Activated CD8-positive, alpha-beta T cell treated with anti-CD3 and anti-CD28 coated beads for 36 hours (primary cell): ENCODE results near the gene S100A5. TPM values are rescaled to one million over a fixed set of nuclear protein-coding genes. Genes with fewer than 3 reads are reported as not detected.

Experiments used
- ATAC-seq: fragments of 200-7000 bp; cut with Tn5 transposase; one replicate; pipeline ENCODE4 v1.10.0; 2021; ENCODE audit warnings: mild to moderate bottlenecking, moderate library complexity
- CTCF ChIA-PET: fragments of 350-600 bp; sonication (Branson Sonifier 250); formaldehyde crosslinking; loops from one replicate; lab custom pipeline; 2021; ENCODE audit warnings: antibody characterized with exemption; lab: Charles Lee
- POLR2A ChIA-PET: fragments of 350-600 bp; sonication (Branson Sonifier 250); formaldehyde crosslinking; loops from one replicate; lab custom pipeline; 2021; ENCODE audit warnings: antibody characterized with exemption; lab: Charles Lee
- DNase-seq: peaks from one replicate; pipeline ENCODE4 v3.0.0-alpha.2; 2020
- H3K27ac Mint-ChIP-seq: one replicate; pipeline ENCODE4 v1.8.0; 2021; ENCODE audit warnings: mild to moderate bottlenecking, mixed read lengths
- H3K27me3 Mint-ChIP-seq: one replicate; pipeline ENCODE4 v1.8.0; 2021; ENCODE audit warnings: mixed read lengths
- H3K36me3 Mint-ChIP-seq: one replicate; pipeline ENCODE4 v1.8.0; 2021; ENCODE audit warnings: low read depth, mixed read lengths
- H3K4me1 Mint-ChIP-seq: one replicate; pipeline ENCODE4 v1.8.0; 2021; ENCODE audit warnings: low read depth, mixed read lengths
- H3K4me3 Mint-ChIP-seq: one replicate; pipeline ENCODE4 v1.8.0; 2021; ENCODE audit warnings: mild to moderate bottlenecking, moderate library complexity, mixed read lengths
- H3K9me3 Mint-ChIP-seq: one replicate; pipeline ENCODE4 v1.8.0; 2021; ENCODE audit warnings: mixed read lengths
- intact Hi-C: fragments of 100-400 bp; cut with micrococcal nuclease; formaldehyde crosslinking; loops from one replicate; pipeline ENCODE4 v1.10.0; 2022
- total RNA-seq, 2 experiments: library from RNA; stranded (reverse); gene quantifications; one replicate each; pipeline ENCODE4 v1.2.3, GENCODE V29; 2021
- TF ChIP-seq, protein P1 (sequence below): fragments of 200-600 bp; IDR thresholded peaks from one replicate; pipeline ENCODE4 v1.8.0; 2022; ENCODE audit warnings: antibody characterized with exemption, mild to moderate bottlenecking

Gene S100A5
- total RNA-seq, 2 experiments from 2014 or later: 1.1 to 1.2 TPM

DNA sequence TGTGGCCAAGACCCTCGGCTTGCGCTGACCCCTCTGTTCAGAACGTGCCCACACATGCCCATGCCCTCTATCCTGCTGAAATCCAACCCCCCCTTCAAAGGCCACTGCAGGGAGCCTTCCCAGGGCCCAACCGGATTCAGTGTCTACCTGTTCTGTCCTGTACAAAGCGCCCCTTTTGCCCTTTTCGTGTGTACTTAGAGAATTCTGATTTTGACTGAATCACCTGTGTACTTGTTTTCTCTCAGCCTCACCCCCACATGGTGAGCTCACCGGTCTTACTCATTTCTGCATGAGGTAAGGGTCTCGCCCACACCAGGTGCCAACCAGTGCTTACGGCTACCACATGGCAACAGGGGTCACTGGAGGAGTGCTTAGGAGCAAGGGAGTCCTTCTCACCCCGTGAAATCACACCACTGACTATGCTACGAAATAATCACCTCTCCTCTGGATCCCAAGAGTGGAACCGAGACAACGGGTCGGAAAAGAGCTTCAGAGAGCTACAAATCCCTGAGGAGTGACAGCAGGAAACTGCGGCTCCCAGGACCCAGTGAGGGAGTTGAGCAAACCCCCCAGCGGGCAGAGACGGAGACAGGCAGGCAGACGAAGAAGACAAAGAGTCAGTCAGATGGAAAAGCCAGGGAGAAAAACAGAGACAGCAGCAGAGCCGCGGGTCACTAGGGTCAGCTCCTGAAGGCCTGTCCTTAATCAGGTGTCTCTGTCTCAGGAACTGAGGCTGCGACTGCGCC is 27.1 kb upstream of the S100A5 start:
- ChIA-PET CTCF (interaction anchor here (0.7 to 7.7 kb wide), 30 partner anchors 9 to 104 kb away, joined by 3 to 191 read pairs (median 4); partner anchors contain the start of genes CHTOP, ILF2, S100A14 and S100A4), POLR2A (interaction anchor here (0.8 to 6.3 kb wide), 7 partner anchors 8 to 56 kb away, joined by 3 to 80 read pairs (median 3); partner anchors contain the start of genes S100A4 and S100A6)
- Mint-ChIP-seq H3K4me3 (no peak overlapping the region), H3K36me3 (no peaks in the 10 kb centered on the region), H3K9me3 (no peaks in the 10 kb centered on the region), H3K4me1 (peaks cover 48% of the 10 kb centered on the region), H3K27ac (peak overlapping the region; percentile 37), H3K27me3 (no peaks in the 10 kb centered on the region)
- peak; percentile 25 for ATAC-seq
- TF ChIP-seq, protein P1, sequence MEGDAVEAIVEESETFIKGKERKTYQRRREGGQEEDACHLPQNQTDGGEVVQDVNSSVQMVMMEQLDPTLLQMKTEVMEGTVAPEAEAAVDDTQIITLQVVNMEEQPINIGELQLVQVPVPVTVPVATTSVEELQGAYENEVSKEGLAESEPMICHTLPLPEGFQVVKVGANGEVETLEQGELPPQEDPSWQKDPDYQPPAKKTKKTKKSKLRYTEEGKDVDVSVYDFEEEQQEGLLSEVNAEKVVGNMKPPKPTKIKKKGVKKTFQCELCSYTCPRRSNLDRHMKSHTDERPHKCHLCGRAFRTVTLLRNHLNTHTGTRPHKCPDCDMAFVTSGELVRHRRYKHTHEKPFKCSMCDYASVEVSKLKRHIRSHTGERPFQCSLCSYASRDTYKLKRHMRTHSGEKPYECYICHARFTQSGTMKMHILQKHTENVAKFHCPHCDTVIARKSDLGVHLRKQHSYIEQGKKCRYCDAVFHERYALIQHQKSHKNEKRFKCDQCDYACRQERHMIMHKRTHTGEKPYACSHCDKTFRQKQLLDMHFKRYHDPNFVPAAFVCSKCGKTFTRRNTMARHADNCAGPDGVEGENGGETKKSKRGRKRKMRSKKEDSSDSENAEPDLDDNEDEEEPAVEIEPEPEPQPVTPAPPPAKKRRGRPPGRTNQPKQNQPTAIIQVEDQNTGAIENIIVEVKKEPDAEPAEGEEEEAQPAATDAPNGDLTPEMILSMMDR: no peak
- intact Hi-C loops: loop anchor here (2.0 kb wide), 1 partner anchor 35 kb away; no protein-coding TSS in a partner anchor
- peak; percentile 86 for DNase-seq

DNA sequence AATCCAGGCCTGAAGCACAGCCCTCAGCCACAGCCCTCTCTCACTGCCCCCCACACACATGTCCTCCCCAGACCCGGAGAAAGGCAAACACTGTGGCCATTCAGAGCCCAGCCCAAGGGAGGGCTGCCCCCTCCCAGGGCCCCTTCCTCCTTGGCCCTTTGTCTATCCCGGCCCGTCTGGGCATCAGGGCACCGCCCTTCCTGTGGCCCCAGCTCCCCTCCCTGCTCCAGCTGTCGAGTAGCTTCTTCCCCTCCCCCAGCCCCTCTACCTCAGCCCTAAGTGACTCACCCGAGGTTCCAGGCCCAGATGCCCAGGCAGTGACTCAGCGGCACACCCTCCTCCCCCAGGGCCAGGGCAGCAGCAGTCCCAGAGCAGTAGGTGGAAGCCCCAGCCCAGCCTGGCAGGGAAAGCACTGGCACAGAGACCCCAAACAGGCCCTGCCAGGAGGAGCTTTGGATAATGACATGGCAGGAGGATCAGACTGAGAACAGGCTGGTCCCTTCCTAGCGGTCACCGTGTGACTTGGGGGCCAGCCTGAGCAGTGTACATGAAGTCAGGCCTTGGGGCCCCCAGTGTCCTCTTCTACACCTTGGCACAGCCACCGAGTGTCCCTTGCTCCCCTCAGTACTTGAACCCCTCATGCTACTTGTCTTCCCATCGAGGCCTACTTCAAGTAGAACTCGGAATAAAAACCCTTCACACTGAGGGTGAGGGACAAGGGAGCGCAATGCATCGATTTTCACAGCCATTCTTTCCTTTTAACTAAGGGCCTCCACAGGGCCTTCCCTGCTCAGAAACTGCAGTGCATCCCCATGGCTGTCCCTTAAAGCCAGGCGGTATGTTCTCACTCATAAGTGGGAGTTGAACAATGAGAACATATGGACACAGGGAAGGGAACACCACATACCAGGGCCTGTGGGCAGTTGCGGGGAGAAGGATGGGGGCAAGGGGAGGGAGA is 26.0 kb upstream of the S100A5 start:
- peak; percentile 95 for DNase-seq
- H3K27ac Mint-ChIP-seq: peak overlapping the region; percentile 84
- POLR2A ChIA-PET: interaction anchor here (1.0 to 1.8 kb wide), 8 partner anchors 22 to 101 kb away, joined by 3 to 9 read pairs (median 6); partner anchors contain the start of genes CHTOP, S100A4, S100A5 and S100A6
- H3K36me3 Mint-ChIP-seq: no peaks in the 10 kb centered on the region
- no peaks in the 10 kb centered on the region for H3K27me3 Mint-ChIP-seq
- CTCF ChIA-PET: interaction anchor here (0.8 to 7.1 kb wide), 8 partner anchors 9 to 56 kb away, joined by 3 to 49 read pairs (median 6); partner anchors contain the start of genes S100A4 and S100A6
- H3K9me3 Mint-ChIP-seq: no peaks in the 10 kb centered on the region
- H3K4me3 Mint-ChIP-seq: no peak overlapping the region
- peak; percentile 87 for ATAC-seq
- intact Hi-C loops: loop anchor here (1.0 kb wide), 1 partner anchor 55 kb away; no protein-coding TSS in a partner anchor
- TF ChIP-seq, protein P1: no peak
- peaks cover 38% of the 10 kb centered on the region for H3K4me1 Mint-ChIP-seq

DNA sequence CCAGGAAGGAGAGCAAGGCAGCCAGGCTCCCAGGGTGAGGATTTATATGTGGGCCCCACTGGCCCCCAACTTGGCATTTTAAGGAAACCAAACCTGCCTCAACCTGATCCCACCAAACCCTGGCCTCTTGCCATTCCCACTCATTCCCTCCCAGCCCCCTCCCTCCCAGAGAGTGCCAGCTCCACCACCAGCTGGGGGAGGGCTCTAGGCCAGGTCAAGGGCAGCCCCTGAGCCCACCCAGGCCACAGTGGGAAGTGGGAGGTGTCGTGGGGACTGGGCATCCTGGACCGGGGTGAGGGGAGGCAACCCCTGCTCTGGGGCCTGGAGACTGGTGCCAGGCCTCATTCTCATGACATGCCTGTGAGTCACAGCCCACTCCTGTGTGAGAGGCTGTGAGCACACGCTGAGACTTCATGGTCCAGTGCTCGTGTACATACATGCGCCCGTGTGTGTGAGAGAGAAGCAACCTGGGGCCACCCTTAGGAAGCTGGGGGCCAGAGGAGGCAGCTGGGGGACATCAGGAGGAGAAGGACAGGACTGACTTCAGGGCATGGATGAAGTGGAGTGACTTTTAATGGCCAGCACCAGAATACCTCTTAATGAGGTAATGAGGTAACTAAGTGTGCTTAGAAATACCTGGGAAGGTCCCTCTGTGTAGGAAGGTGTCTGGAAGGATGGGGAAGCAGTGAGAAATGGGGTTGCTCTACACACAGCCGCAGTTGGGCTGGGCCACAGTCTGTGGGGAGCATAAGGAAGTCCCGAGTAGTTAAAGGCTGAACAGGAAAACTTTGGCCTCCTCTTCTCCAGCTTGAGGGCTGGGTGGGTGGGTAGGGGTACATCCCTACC is 25.0 kb upstream of the S100A5 start, which contains the start of gene S100A2:
Gene S100A2, minus strand, starts transcription at position 316 of the 846 bp plus-strand sequence. CDS start 1,967 bp downstream, outside the sequence.
- ATAC-seq (peak; percentile 58), DNase-seq (peak; percentile 71)
- peak within 1 kb of the TSS; percentile 98 for H3K27ac Mint-ChIP-seq
- H3K4me3 Mint-ChIP-seq: peak within 1 kb of the TSS; percentile 43
- TF ChIP-seq, protein P1: no peak
- no peaks in the 10 kb centered on the region for H3K36me3 Mint-ChIP-seq
- no peaks in the 10 kb centered on the region for H3K27me3 Mint-ChIP-seq
- CTCF ChIA-PET: interaction anchor here (0.8 to 7.1 kb wide), 8 partner anchors 8 to 55 kb away, joined by 3 to 49 read pairs (median 6); partner anchors contain the start of genes S100A4 and S100A6
- POLR2A ChIA-PET: interaction anchor here (1.0 to 1.8 kb wide), 8 partner anchors 21 to 102 kb away, joined by 3 to 9 read pairs (median 6); partner anchors contain the start of genes CHTOP, S100A4, S100A5 and S100A6
- H3K4me1 Mint-ChIP-seq: peaks cover 36% of the 10 kb centered on the region
- no peaks in the 10 kb centered on the region for H3K9me3 Mint-ChIP-seq
- intact Hi-C loops: loop anchor here (1.0 kb wide), 1 partner anchor 54 kb away; no protein-coding TSS in a partner anchor

- Mint-ChIP-seq H3K4me1 (peaks cover 34% of the 10 kb centered on the region), H3K27me3 (no peaks in the 10 kb centered on the region), H3K4me3 (no peak overlapping the region), H3K36me3 (no peaks in the 10 kb centered on the region), H3K9me3 (no peaks in the 10 kb centered on the region), H3K27ac (no peak overlapping the region)
- TF ChIP-seq, protein P1: no peak
- CTCF ChIA-PET: interaction anchor here (0.6 to 7.1 kb wide), 8 partner anchors 8 to 212 kb away, joined by 3 to 49 read pairs (median 3); partner anchors contain the start of gene S100A4
- ATAC-seq: no peak
- no peak for DNase-seq
- intact Hi-C loops: no loop called here
- POLR2A ChIA-PET: interaction anchor here (0.9 to 2.7 kb wide), 3 partner anchors 12 to 28 kb away, joined by 3 to 8 read pairs (median 7); partner anchors contain the start of genes S100A4 and S100A6
These were observed 23.3 kb upstream of the S100A5 start for GRCh38 chr1:153563991-153564390.
